ENCODE results near the gene PCNX3.

The PCNX3 gene

GRCh38 chr11:65599216-65599954, 16.2 kb upstream of the PCNX3 start:
- DNase-seq, result no peak

- no peak for DNase-seq
Observed at GRCh38 chr11:65599955-65600246, 15.7 kb upstream of the PCNX3 start.

GRCh38 chr11:65604258-65604657, 11.3 kb upstream of the PCNX3 start:
- no peak for DNase-seq

- no peak for DNase-seq
Observed at GRCh38 chr11:65606876-65607613, 8.5 kb upstream of the PCNX3 start.

GRCh38 chr11:65607614-65608426, 7.8 kb upstream of the PCNX3 start:
- no peak for DNase-seq

- no peak for DNase-seq
Observed at GRCh38 chr11:65609229-65609628, 6.3 kb upstream of the PCNX3 start.

GRCh38 chr11:65609665-65610064, 5.9 kb upstream of the PCNX3 start:
- DNase-seq, result no peak

- no peak for DNase-seq
Observed at GRCh38 chr11:65610404-65610803, 5.2 kb upstream of the PCNX3 start.

- peak; percentile 84 to 87 for DNase-seq
Observed at GRCh38 chr11:65611028-65611757, 4.4 kb upstream of the PCNX3 start.

- DNase-seq, result peak; percentile 26 to 39
Observed at GRCh38 chr11:65611758-65612603, 3.6 kb upstream of the PCNX3 start.

- DNase-seq, result no peak
Observed at GRCh38 chr11:65612691-65613090, 2.9 kb upstream of the PCNX3 start.

- DNase-seq, result peak in 1 of 2 experiments; percentile 4
Observed at GRCh38 chr11:65613091-65613928, 2.3 kb upstream of the PCNX3 start.

GRCh38 chr11:65615950-65616574, 486 bp downstream of the PCNX3 start:
- DNase-seq, result peak in 1 of 2 experiments; percentile 6

GRCh38 chr11:65616575-65617001, 1.0 kb downstream of the PCNX3 start:
- DNase-seq, result no peak

- DNase-seq, result no peak
Observed at GRCh38 chr11:65617136-65617850, 1.7 kb downstream of the PCNX3 start.

GRCh38 chr11:65617990-65618751, 2.6 kb downstream of the PCNX3 start:
- DNase-seq, result no peak

- no peak for DNase-seq
Observed at GRCh38 chr11:65618763-65619162, 3.2 kb downstream of the PCNX3 start.

- no peak for DNase-seq
Observed at GRCh38 chr11:65619281-65619928, 3.8 kb downstream of the PCNX3 start.

- DNase-seq, result no peak
Observed at GRCh38 chr11:65620666-65621065, 5.1 kb downstream of the PCNX3 start.

Data from Kasumi-1 (cell line).